HG03575 (cell line): ENCODE data around the gene TECTA.
"Not testable (repeated sequence)": the region's sequence is repeated elsewhere in the genome, so short reads cannot be mapped to it uniquely, and the experiment has no call there.

Experiments
- ATAC-seq: cut with Tn5 transposase; IDR thresholded peaks from one replicate; pipeline ENCODE4 v1.9.1; 2021; ENCODE audit not compliant: unreplicated experiment, insufficient number of reproducible peaks, low FRiP score; ENCODE audit errors: extremely low read depth

TECTA gene

GRCh38 chr11:121090145-121090721 lies 10.8 kb upstream of the TECTA start:
- no peak for ATAC-seq

GRCh38 chr11:121091492-121092152 lies 9.4 kb upstream of the TECTA start:
- no peak for ATAC-seq

- no peak for ATAC-seq
Measured at GRCh38 chr11:121095561-121095960, 5.5 kb upstream of the TECTA start.

- no peak for ATAC-seq
Measured at GRCh38 chr11:121099364-121099763, 1.7 kb upstream of the TECTA start.

GRCh38 chr11:121099885-121100284 lies 1.2 kb upstream of the TECTA start:
- ATAC-seq: no peak

- ATAC-seq: no peak
Measured at GRCh38 chr11:121104312-121104762, 3.3 kb downstream of the TECTA start.

GRCh38 chr11:121105063-121105480 lies 4.0 kb downstream of the TECTA start:
- no peak for ATAC-seq

GRCh38 chr11:121105481-121106195 lies 4.6 kb downstream of the TECTA start:
- ATAC-seq: no peak

- ATAC-seq: no peak
Measured at GRCh38 chr11:121106812-121107211, 5.8 kb downstream of the TECTA start.

GRCh38 chr11:121108413-121108812 lies 7.4 kb downstream of the TECTA start:
- no peak for ATAC-seq

- ATAC-seq: no peak
Measured at GRCh38 chr11:121109471-121109870, 8.4 kb downstream of the TECTA start.

- no peak for ATAC-seq
Measured at GRCh38 chr11:121109916-121110586, 9.0 kb downstream of the TECTA start.

GRCh38 chr11:121110871-121111724 lies 10.1 kb downstream of the TECTA start:
- no peak for ATAC-seq

- ATAC-seq: no peak
Measured at GRCh38 chr11:121112498-121113455, 11.7 kb downstream of the TECTA start.

- ATAC-seq: no peak
Measured at GRCh38 chr11:121113611-121114010, 12.6 kb downstream of the TECTA start.

GRCh38 chr11:121115024-121115423 lies 14.0 kb downstream of the TECTA start:
- not testable (repeated sequence) for ATAC-seq

- no peak for ATAC-seq
Measured at GRCh38 chr11:121117788-121118187, 16.7 kb downstream of the TECTA start.

- ATAC-seq: no peak
Measured at GRCh38 chr11:121119440-121119839, 18.4 kb downstream of the TECTA start.
